Colonic mucosa (tissue), 4 donors: Measurements from ENCODE around the gene KIF13A. TPM values are rescaled to one million over a fixed set of nuclear protein-coding genes. Genes with fewer than 3 reads are reported as not detected.

Source experiments
- DNase-seq: peaks from one replicate; pipeline ENCODE4 v3.0.0-alpha.2; 2020
- H3K27ac ChIP-seq: fragments of 200-600 bp; one replicate; pipeline ENCODE4 v1.8.0; 2021
- H3K27me3 ChIP-seq: fragments of 200-600 bp; one replicate; pipeline ENCODE4 v1.8.0; 2021
- H3K36me3 ChIP-seq: fragments of 200-600 bp; one replicate; pipeline ENCODE4 v1.8.0; 2021
- H3K4me1 ChIP-seq: fragments of 200-600 bp; one replicate; pipeline ENCODE4 v1.8.0; 2021; ENCODE audit warnings: mild to moderate bottlenecking
- H3K4me3 ChIP-seq: fragments of 200-600 bp; one replicate; pipeline ENCODE4 v1.8.0; 2021
- H3K9ac ChIP-seq, 2 donors: one replicate each; pipeline ENCODE4 v1.7.0; 2013; ENCODE audit warnings: control low read depth in 2 of 2, low read depth in 2 of 2, low read length in 2 of 2
- H3K9me3 ChIP-seq: fragments of 200-600 bp; one replicate; pipeline ENCODE4 v1.8.0; 2021
- CTCF ChIP-seq: fragments of 200-600 bp; IDR thresholded peaks from one replicate; pipeline ENCODE4 v1.8.0; 2022; ENCODE audit warnings: antibody characterized with exemption, mild to moderate bottlenecking
- intact Hi-C: fragments of 100-400 bp; cut with DNase I; formaldehyde crosslinking; loops from one replicate; pipeline ENCODE4 v1.14.1; 2022
- total RNA-seq, 2 donors: library from RNA; stranded (reverse); fragmentation: NEBNext Ultra II Directional in 1 of 2; extraction: Animal tissue kit (Norgen Biotek cat#: 25700) in 1 of 2; gene quantifications; one replicate each; pipeline ENCODE4 v1.2.1, GENCODE V29; 2021
- donor health status: healthy.
- donor health status: DM: no; HTN: no; CAD: no.
- donor health status: DM: no; HTN: no; CAD: no.

Gene KIF13A
- total RNA-seq, 2 donors from 2014 or later, result 43.7 to 54.0 TPM

GRCh38 chr6:17908831-17909230 lies 78.6 kb downstream of the KIF13A start:
- no peak for TF ChIP-seq CTCF
- Histone ChIP-seq H3K4me1 (no peaks in the 10 kb centered on the region), H3K27me3 (no peaks in the 10 kb centered on the region), H3K27ac (no peak overlapping the region), H3K36me3 (no peaks in the 10 kb centered on the region), H3K9me3 (no peaks in the 10 kb centered on the region), H3K4me3 (no peak overlapping the region), H3K9ac (no peak overlapping the region)
- intact Hi-C loops, result no loop called here
- DNase-seq, result no peak

GRCh38 chr6:17907406-17908229 lies 79.8 kb downstream of the KIF13A start:
- Histone ChIP-seq H3K9ac (no peak overlapping the region), H3K36me3 (no peaks in the 10 kb centered on the region), H3K27me3 (no peaks in the 10 kb centered on the region), H3K4me1 (no peaks in the 10 kb centered on the region), H3K9me3 (no peaks in the 10 kb centered on the region), H3K27ac (peak overlapping the region; percentile 49), H3K4me3 (no peak overlapping the region)
- DNase-seq, result peak; percentile 59
- TF ChIP-seq CTCF, result no peak
- intact Hi-C loops, result no loop called here

GRCh38 chr6:17905611-17906592 lies 81.5 kb downstream of the KIF13A start:
- Histone ChIP-seq H3K9me3 (no peaks in the 10 kb centered on the region), H3K36me3 (no peaks in the 10 kb centered on the region), H3K4me3 (no peak overlapping the region), H3K27me3 (no peaks in the 10 kb centered on the region), H3K9ac (no peak overlapping the region), H3K4me1 (no peaks in the 10 kb centered on the region), H3K27ac (no peak overlapping the region)
- intact Hi-C loops, result no loop called here
- DNase-seq, result no peak
- TF ChIP-seq CTCF, result no peak

GRCh38 chr6:17904491-17905120 lies 82.8 kb downstream of the KIF13A start:
- Histone ChIP-seq H3K9ac (no peak overlapping the region), H3K36me3 (no peaks in the 10 kb centered on the region), H3K9me3 (no peaks in the 10 kb centered on the region), H3K27me3 (no peaks in the 10 kb centered on the region), H3K27ac (no peak overlapping the region), H3K4me3 (no peak overlapping the region), H3K4me1 (no peaks in the 10 kb centered on the region)
- DNase-seq, result no peak
- intact Hi-C loops, result no loop called here
- TF ChIP-seq CTCF, result no peak

GRCh38 chr6:17902974-17903373 lies 84.5 kb downstream of the KIF13A start:
- H3K9ac ChIP-seq, result no peak overlapping the region
- no peaks in the 10 kb centered on the region for H3K9me3 ChIP-seq
- DNase-seq, result no peak
- TF ChIP-seq CTCF, result no peak
- intact Hi-C loops, result no loop called here
- no peak overlapping the region for H3K27ac ChIP-seq
- no peaks in the 10 kb centered on the region for H3K36me3 ChIP-seq
- H3K27me3 ChIP-seq, result no peaks in the 10 kb centered on the region
- H3K4me1 ChIP-seq, result no peaks in the 10 kb centered on the region
- no peak overlapping the region for H3K4me3 ChIP-seq
